LNCAP (cell line): Measurements from ENCODE around the gene WHRN.

Source experiments
- CTCF ChIP-seq: fragments of 450-650 bp; IDR thresholded peaks from 2 replicates; pipeline ENCODE4 v1.5.1; 2017; ENCODE audit warnings: mild to moderate bottlenecking

The WHRN gene

GRCh38 chr9:114522847-114523246, 17.6 kb upstream of the WHRN start:
- no peak for TF ChIP-seq CTCF

- TF ChIP-seq CTCF = no peak
Observed at GRCh38 chr9:114522286-114522685, 17.0 kb upstream of the WHRN start.

GRCh38 chr9:114521846-114522245, 16.6 kb upstream of the WHRN start:
- TF ChIP-seq CTCF = no peak

GRCh38 chr9:114518599-114519022, 13.3 kb upstream of the WHRN start:
- no peak for TF ChIP-seq CTCF

GRCh38 chr9:114518120-114518519, 12.8 kb upstream of the WHRN start:
- no peak for TF ChIP-seq CTCF

GRCh38 chr9:114516913-114517312, 11.6 kb upstream of the WHRN start:
- no peak for TF ChIP-seq CTCF

- no peak for TF ChIP-seq CTCF
Observed at GRCh38 chr9:114515528-114515927, 10.3 kb upstream of the WHRN start.

GRCh38 chr9:114513959-114514267, 8.6 kb upstream of the WHRN start:
- no peak for TF ChIP-seq CTCF
